ENCODE results near the gene LRRC9.

Gene LRRC9

GRCh38 chr14:60111732-60112131 is 191.8 kb downstream of the LRRC9 start:
- DNase-seq (ENCODE audit: low read depth in 2 of 2), result no peak

All from stimulated activated CD8-positive, alpha-beta memory T cell treated with anti-CD3 and anti-CD28 coated beads, Interleukin-15, amount 100 ng/mL, for 4 hours (primary cell).